Measurements from ENCODE around the gene ARPC3.
"Not testable (repeated sequence)": the region's sequence is repeated elsewhere in the genome, so short reads cannot be mapped to it uniquely, and the experiment has no call there.

ARPC3 gene

GRCh38 chr12:110410086-110410485 lies 40.1 kb downstream of the ARPC3 start:
- DNase-seq, result not testable (repeated sequence)

- not testable (repeated sequence) for DNase-seq
Measured at GRCh38 chr12:110405126-110405662, 44.9 kb downstream of the ARPC3 start.

- DNase-seq, result peak; percentile 70
Measured at GRCh38 chr12:110403976-110404682, 46.0 kb downstream of the ARPC3 start.

- DNase-seq, result peak; percentile 91
Measured at GRCh38 chr12:110403146-110403975, 46.8 kb downstream of the ARPC3 start, which contains the start of gene ANAPC7. Gene ANAPC7 (minus strand): TSS chr12:110403708. CDS start chr12:110403627, 81 bp downstream.

All from left hindlimb (tissue), 1 donor.